ENCODE measurements around the gene ZNF385B.
"Not testable (repeated sequence)": the region's sequence is repeated elsewhere in the genome, so short reads cannot be mapped to it uniquely, and the experiment has no call there.

Gene ZNF385B

GRCh38 chr2:179677746-179678505, 183.5 kb downstream of the ZNF385B start:
- DNase-seq (ENCODE audit: low read depth): no peak

GRCh38 chr2:179677077-179677688, 184.2 kb downstream of the ZNF385B start:
- DNase-seq (ENCODE audit: low read depth): no peak

- DNase-seq (ENCODE audit: low read depth): no peak
These were observed 186.0 kb downstream of the ZNF385B start for GRCh38 chr2:179675435-179675834.

- no peak for DNase-seq (ENCODE audit: low read depth)
These were observed 190.1 kb downstream of the ZNF385B start for GRCh38 chr2:179671043-179671981.

- DNase-seq (ENCODE audit: low read depth): no peak
These were observed 192.2 kb downstream of the ZNF385B start for GRCh38 chr2:179669196-179669595.

- DNase-seq (ENCODE audit: low read depth): no peak
These were observed 196.2 kb downstream of the ZNF385B start for GRCh38 chr2:179664972-179665812.

GRCh38 chr2:179661986-179662385, 199.4 kb downstream of the ZNF385B start:
- DNase-seq (ENCODE audit: low read depth): no peak

- no peak for DNase-seq (ENCODE audit: low read depth)
These were observed 204.3 kb downstream of the ZNF385B start for GRCh38 chr2:179657068-179657595.

- DNase-seq (ENCODE audit: low read depth): no peak
These were observed 205.8 kb downstream of the ZNF385B start for GRCh38 chr2:179655627-179656026.

GRCh38 chr2:179654806-179655205, 206.6 kb downstream of the ZNF385B start:
- DNase-seq (ENCODE audit: low read depth): no peak

GRCh38 chr2:179652296-179652695, 209.1 kb downstream of the ZNF385B start:
- DNase-seq (ENCODE audit: low read depth): no peak

GRCh38 chr2:179650420-179650819, 211.0 kb downstream of the ZNF385B start:
- DNase-seq (ENCODE audit: low read depth): no peak

- no peak for DNase-seq (ENCODE audit: low read depth)
These were observed 214.4 kb downstream of the ZNF385B start for GRCh38 chr2:179646862-179647587.

- no peak for DNase-seq (ENCODE audit: low read depth)
These were observed 215.1 kb downstream of the ZNF385B start for GRCh38 chr2:179646173-179646769.

- no peak for DNase-seq (ENCODE audit: low read depth)
These were observed 216.4 kb downstream of the ZNF385B start for GRCh38 chr2:179645047-179645446.

- DNase-seq (ENCODE audit: low read depth): no peak
These were observed 218.9 kb downstream of the ZNF385B start for GRCh38 chr2:179642462-179642861.

- no peak for DNase-seq (ENCODE audit: low read depth)
These were observed 224.4 kb downstream of the ZNF385B start for GRCh38 chr2:179636995-179637394.

- DNase-seq (ENCODE audit: low read depth): no peak
These were observed 225.1 kb downstream of the ZNF385B start for GRCh38 chr2:179636100-179636980.

- DNase-seq (ENCODE audit: low read depth): not testable (repeated sequence)
These were observed 229.5 kb downstream of the ZNF385B start for GRCh38 chr2:179631769-179632385.
